Fibroblast of lung (primary cell): Measurements from ENCODE around the gene TIGD6.

Experiments
- EZH2 ChIP-seq: IDR thresholded peaks from 2 replicates; pipeline ENCODE4 v1.5.1; 2012; ENCODE audit warnings: low read length, control low read depth, mild to moderate bottlenecking; ENCODE audit errors: missing control alignments
- TF ChIP-seq, protein P1 (sequence below), 2 donors: IDR thresholded peaks in 1 of 2; conservative IDR thresholded peaks in 1 of 2; 1 replicate in 1 of 2; 2 replicates in 1 of 2; pipeline ENCODE4 v1.5.1; 2011 to 2012; ENCODE audit warnings: low read length in 2 of 2, control low read depth in 1 of 2, inconsistent platforms in 1 of 2, low read depth in 1 of 2, mild to moderate bottlenecking in 1 of 2

DNA sequence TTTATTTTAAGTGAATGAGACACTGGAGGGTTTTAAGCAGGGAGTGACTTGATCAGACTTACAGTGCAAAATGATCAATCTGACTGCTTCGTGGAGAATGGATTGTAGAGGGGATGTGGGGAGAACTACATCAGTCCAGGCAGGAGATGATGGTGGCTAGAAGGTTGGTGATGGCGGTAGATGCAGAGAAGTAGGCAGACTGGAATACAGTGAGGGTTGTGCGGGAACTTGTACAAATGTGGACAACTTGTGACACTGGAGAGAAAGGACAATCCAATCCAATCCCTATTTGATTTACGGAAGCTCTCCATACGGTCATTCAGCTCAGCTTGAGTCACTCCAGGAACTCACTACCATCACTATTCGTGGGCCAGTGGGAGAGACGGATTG is 593 bp downstream of the TIGD6 start:
- TF ChIP-seq, protein P1, sequence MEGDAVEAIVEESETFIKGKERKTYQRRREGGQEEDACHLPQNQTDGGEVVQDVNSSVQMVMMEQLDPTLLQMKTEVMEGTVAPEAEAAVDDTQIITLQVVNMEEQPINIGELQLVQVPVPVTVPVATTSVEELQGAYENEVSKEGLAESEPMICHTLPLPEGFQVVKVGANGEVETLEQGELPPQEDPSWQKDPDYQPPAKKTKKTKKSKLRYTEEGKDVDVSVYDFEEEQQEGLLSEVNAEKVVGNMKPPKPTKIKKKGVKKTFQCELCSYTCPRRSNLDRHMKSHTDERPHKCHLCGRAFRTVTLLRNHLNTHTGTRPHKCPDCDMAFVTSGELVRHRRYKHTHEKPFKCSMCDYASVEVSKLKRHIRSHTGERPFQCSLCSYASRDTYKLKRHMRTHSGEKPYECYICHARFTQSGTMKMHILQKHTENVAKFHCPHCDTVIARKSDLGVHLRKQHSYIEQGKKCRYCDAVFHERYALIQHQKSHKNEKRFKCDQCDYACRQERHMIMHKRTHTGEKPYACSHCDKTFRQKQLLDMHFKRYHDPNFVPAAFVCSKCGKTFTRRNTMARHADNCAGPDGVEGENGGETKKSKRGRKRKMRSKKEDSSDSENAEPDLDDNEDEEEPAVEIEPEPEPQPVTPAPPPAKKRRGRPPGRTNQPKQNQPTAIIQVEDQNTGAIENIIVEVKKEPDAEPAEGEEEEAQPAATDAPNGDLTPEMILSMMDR (conservative IDR thresholded peaks at IDR 0.05 in 1 of 2, IDR thresholded peaks at IDR 0.05 in 1 of 2; ENCODE audit: low read depth in 1 of 2, low read length in 2 of 2), result no peak
- TF ChIP-seq EZH2, result no peak
